Endodermal cell (in vitro differentiated cells): ENCODE results near the gene GABRA4. TPM values are rescaled to one million over a fixed set of nuclear protein-coding genes. Genes with fewer than 3 reads are reported as not detected.

Source experiments
- DNase-seq: peaks from one replicate; pipeline ENCODE4 v3.0.0-alpha.2; 2017
- H3K27ac ChIP-seq: 2 replicates; pipeline ENCODE4 v1.5.1; 2013; ENCODE audit warnings: mild to moderate bottlenecking, low read depth, low read length, moderate library complexity
- H3K27me3 ChIP-seq: 2 replicates; pipeline ENCODE4 v1.6.1; 2013; ENCODE audit warnings: mild to moderate bottlenecking, low read length, moderate library complexity; ENCODE audit not compliant: insufficient read depth, control insufficient read depth, poor library complexity, severe bottlenecking
- H3K36me3 ChIP-seq: 2 replicates; pipeline ENCODE4 v1.7.0; 2013; ENCODE audit warnings: mild to moderate bottlenecking, low read length, moderate library complexity; ENCODE audit not compliant: control insufficient read depth, insufficient read depth
- H3K4me1 ChIP-seq: one replicate; pipeline ENCODE4 v1.7.0; 2013; ENCODE audit warnings: low read length; ENCODE audit not compliant: control insufficient read depth, insufficient read depth
- H3K4me3 ChIP-seq: 2 replicates; pipeline ENCODE4 v1.5.1; 2013; ENCODE audit warnings: mild to moderate bottlenecking, low read length, moderate library complexity
- H3K9ac ChIP-seq: 2 replicates; pipeline ENCODE4 v1.6.1; 2013; ENCODE audit warnings: mild to moderate bottlenecking, low read length, moderate library complexity; ENCODE audit not compliant: poor library complexity, severe bottlenecking; ENCODE audit errors: extremely low read depth
- H3K9me3 ChIP-seq: 2 replicates; pipeline ENCODE4 v1.6.1; 2013; ENCODE audit warnings: mild to moderate bottlenecking, low read length, moderate library complexity; ENCODE audit not compliant: control insufficient read depth
- H3K27ac Mint-ChIP-seq: 2 replicates; pipeline ENCODE4 v1.8.0; 2020; ENCODE audit warnings: mixed read lengths
- H3K27me3 Mint-ChIP-seq: 2 replicates; pipeline ENCODE4 v1.8.0; 2021; ENCODE audit warnings: mild to moderate bottlenecking, mixed read lengths; ENCODE audit not compliant: insufficient read depth
- H3K36me3 Mint-ChIP-seq: 2 replicates; pipeline ENCODE4 v1.8.0; 2020; ENCODE audit warnings: low read depth, mixed read lengths
- H3K4me1 Mint-ChIP-seq: 2 replicates; pipeline ENCODE4 v1.8.0; 2020; ENCODE audit warnings: mixed read lengths
- H3K4me3 Mint-ChIP-seq: 2 replicates; pipeline ENCODE4 v1.8.0; 2020; ENCODE audit warnings: mild to moderate bottlenecking, moderate library complexity, mixed read lengths
- H3K9me3 Mint-ChIP-seq: 2 replicates; pipeline ENCODE4 v1.8.0; 2020; ENCODE audit warnings: mild to moderate bottlenecking, mixed read lengths
- CTCF ChIP-seq: fragments of 200-600 bp; sonication (generic); conservative IDR thresholded peaks from 2 replicates; pipeline ENCODE4 v1.5.0; 2021; ENCODE audit warnings: antibody characterized with exemption, mild to moderate bottlenecking
- WGBS, 2 experiments: methylation state at CpG; one replicate each; pipeline versions ENCODE4 v1.1.5 to v1.1.7; 2013; ENCODE audit warnings: missing lambda C conversion rate in 2 of 2, mixed read lengths in 1 of 2; ENCODE audit not compliant: insufficient coverage in 1 of 2, insufficient read length in 1 of 2; 5-methylcytosine and 5-hydroxymethylcytosine counted together
- total RNA-seq, 2 donors: library from RNA; stranded (reverse); fragmentation: NEBNext Ultra II Directional in 1 of 2; extraction: Animal tissue kit (Norgen Biotek cat#: 25700) in 1 of 2; gene quantifications; 2 replicates in 1 of 2; 3 replicates in 1 of 2; pipeline ENCODE4 v1.2.1, GENCODE V29; 2021

GABRA4 gene
- total RNA-seq, 2 donors from 2014 or later = 0.37 TPM; not detected in 1

DNA sequence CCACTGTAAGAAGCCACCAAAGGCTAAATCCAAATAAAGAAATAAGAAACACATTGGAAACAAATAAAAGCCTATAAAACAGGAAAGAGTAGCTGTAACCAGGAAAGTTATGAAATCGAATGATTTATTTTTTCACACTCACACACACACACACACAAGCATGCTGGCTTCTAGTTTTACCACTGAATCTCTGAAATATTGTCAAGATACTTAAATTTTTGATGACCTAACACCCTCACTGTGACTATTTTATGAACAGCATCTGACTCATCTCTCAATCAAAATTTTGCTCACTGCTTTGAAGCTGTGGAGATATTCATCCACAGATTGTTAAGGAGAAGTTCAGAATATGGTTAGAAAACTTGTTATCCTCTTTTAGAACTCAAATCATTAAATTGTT lies 24.1 kb upstream of the GABRA4 start:
- Histone ChIP-seq H3K4me3 (no peak overlapping the region), H3K36me3 (no peaks in the 10 kb centered on the region), H3K27me3 (no peaks in the 10 kb centered on the region), H3K27ac (no peak overlapping the region), H3K4me1 (no peaks in the 10 kb centered on the region), H3K9me3 (no peaks in the 10 kb centered on the region), H3K9ac (no peak overlapping the region)
- Mint-ChIP-seq H3K4me3 (no peak overlapping the region), H3K27ac (no peak overlapping the region), H3K9me3 (no peaks in the 10 kb centered on the region), H3K4me1 (no peaks in the 10 kb centered on the region), H3K27me3 (no peaks in the 10 kb centered on the region), H3K36me3 (no peaks in the 10 kb centered on the region)
- no peak for TF ChIP-seq CTCF
- 84 to 100% methylated on average over 1 of the region's 1 CpG for WGBS, 2 experiments
- DNase-seq = no peak

GRCh38 chr4:47017081-47017480 lies 23.7 kb upstream of the GABRA4 start:
- Mint-ChIP-seq H3K36me3 (no peaks in the 10 kb centered on the region), H3K4me3 (no peak overlapping the region), H3K9me3 (no peaks in the 10 kb centered on the region), H3K27me3 (no peaks in the 10 kb centered on the region), H3K27ac (no peak overlapping the region), H3K4me1 (no peaks in the 10 kb centered on the region)
- Histone ChIP-seq H3K27me3 (no peaks in the 10 kb centered on the region), H3K27ac (no peak overlapping the region), H3K9ac (no peak overlapping the region), H3K4me1 (no peaks in the 10 kb centered on the region), H3K9me3 (no peaks in the 10 kb centered on the region), H3K4me3 (no peak overlapping the region), H3K36me3 (no peaks in the 10 kb centered on the region)
- 92 to 96% methylated on average over 3 to 4 of the region's 4 CpGs for WGBS, 2 experiments
- no peak for TF ChIP-seq CTCF
- no peak for DNase-seq

DNA sequence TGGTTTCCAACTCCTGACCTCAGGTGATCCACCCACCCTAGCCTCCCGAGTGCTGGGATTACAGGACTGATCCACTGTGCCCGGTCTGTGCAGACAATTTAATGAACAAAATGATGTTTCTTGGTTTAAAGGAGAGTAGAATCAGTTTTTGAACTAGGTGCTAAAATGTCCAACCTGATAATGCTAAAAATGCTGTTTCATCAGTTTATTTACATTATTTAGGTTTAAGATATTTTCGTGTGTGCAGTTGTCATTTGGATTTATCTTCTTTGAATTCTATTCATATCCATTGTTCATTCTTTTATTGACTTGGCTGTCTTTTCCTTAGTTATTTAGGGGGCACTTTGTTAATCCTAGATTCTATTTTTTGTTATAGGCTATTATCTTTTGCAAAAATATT lies 20.0 kb upstream of the GABRA4 start:
- no peak overlapping the region for H3K27ac Mint-ChIP-seq
- peaks cover 3% of the 10 kb centered on the region for H3K9me3 Mint-ChIP-seq
- H3K4me3 Mint-ChIP-seq = no peak overlapping the region
- Histone ChIP-seq H3K4me1 (no peaks in the 10 kb centered on the region), H3K4me3 (no peak overlapping the region), H3K36me3 (no peaks in the 10 kb centered on the region), H3K9me3 (no peaks in the 10 kb centered on the region), H3K27ac (no peak overlapping the region), H3K9ac (no peak overlapping the region), H3K27me3 (no peaks in the 10 kb centered on the region)
- H3K27me3 Mint-ChIP-seq = no peaks in the 10 kb centered on the region
- 91 to 100% methylated on average over 1 to 3 of the region's 3 CpGs for WGBS, 2 experiments
- no peak for TF ChIP-seq CTCF
- H3K4me1 Mint-ChIP-seq = no peaks in the 10 kb centered on the region
- H3K36me3 Mint-ChIP-seq = no peaks in the 10 kb centered on the region
- no peak for DNase-seq
